ENCODE measurements around the gene CENPM. TPM values are rescaled to one million over a fixed set of nuclear protein-coding genes. Genes with fewer than 3 reads are reported as not detected.
"Not testable (repeated sequence)": the region's sequence is repeated elsewhere in the genome, so short reads cannot be mapped to it uniquely, and the experiment has no call there.

The CENPM gene
- total RNA-seq, 1 experiment from 2014 or later: 60.6 TPM

GRCh38 chr22:41949297-41949965 is 2.5 kb upstream of the CENPM start:
- DNase-seq: no peak
- Histone ChIP-seq H3K27me3 (no peaks in the 10 kb centered on the region), H3K27ac (no peak overlapping the region), H3K4me1 (no peaks in the 10 kb centered on the region), H3K36me3 (peaks cover 8% of the 10 kb centered on the region), H3K4me3 (no peak overlapping the region), H3K9me3 (replicated peaks) (no peaks in the 10 kb centered on the region)

GRCh38 chr22:41948928-41949296 is 2.0 kb upstream of the CENPM start:
- not testable (repeated sequence) for H3K4me1 ChIP-seq; DNase-seq; H3K9me3 ChIP-seq (replicated peaks); H3K27ac ChIP-seq; H3K27me3 ChIP-seq; H3K4me3 ChIP-seq
- H3K36me3 ChIP-seq: peaks cover 13% of the 10 kb centered on the region

- peaks cover 20% of the 10 kb centered on the region for H3K36me3 ChIP-seq
- H3K4me3 ChIP-seq: no peak overlapping the region
- no peaks in the 10 kb centered on the region for H3K9me3 ChIP-seq (replicated peaks)
- no peaks in the 10 kb centered on the region for H3K4me1 ChIP-seq
- no peaks in the 10 kb centered on the region for H3K27me3 ChIP-seq
- no peak overlapping the region for H3K27ac ChIP-seq
- DNase-seq: no peak
Observed at GRCh38 chr22:41948142-41948541, 1.2 kb upstream of the CENPM start.

GRCh38 chr22:41947424-41948080 is 600 bp upstream of the CENPM start:
- Histone ChIP-seq H3K9me3 (replicated peaks) (no peaks in the 10 kb centered on the region), H3K4me3 (peak overlapping the region; percentile 83), H3K36me3 (peaks cover 20% of the 10 kb centered on the region), H3K4me1 (no peaks in the 10 kb centered on the region), H3K27ac (peak overlapping the region; percentile 92), H3K27me3 (no peaks in the 10 kb centered on the region)
- DNase-seq: no peak

GRCh38 chr22:41943661-41944209 is 3.2 kb downstream of the CENPM start:
- Histone ChIP-seq H3K27ac (no peak overlapping the region), H3K27me3 (no peaks in the 10 kb centered on the region)

GRCh38 chr22:41940832-41941765 is 5.9 kb downstream of the CENPM start:
- Histone ChIP-seq H3K9me3 (replicated peaks) (no peaks in the 10 kb centered on the region), H3K4me3 (no peak overlapping the region), H3K27ac (no peak overlapping the region), H3K4me1 (no peaks in the 10 kb centered on the region), H3K36me3 (peaks cover 61% of the 10 kb centered on the region), H3K27me3 (no peaks in the 10 kb centered on the region)
- peak; percentile 69 to 84 for DNase-seq

More at GRCh38 chr22:41943661-41944209, 3.2 kb downstream of the CENPM start:
- H3K4me1 ChIP-seq: no peaks in the 10 kb centered on the region
- no peak for DNase-seq
- peaks cover 44% of the 10 kb centered on the region for H3K36me3 ChIP-seq
- no peaks in the 10 kb centered on the region for H3K9me3 ChIP-seq (replicated peaks)
- H3K4me3 ChIP-seq: no peak overlapping the region

GRCh38 chr22:41939981-41940831 is 6.7 kb downstream of the CENPM start:
- H3K36me3 ChIP-seq: peaks cover 60% of the 10 kb centered on the region
- no peak for DNase-seq
- H3K9me3 ChIP-seq (replicated peaks): no peaks in the 10 kb centered on the region
- no peak overlapping the region for H3K4me3 ChIP-seq
- no peaks in the 10 kb centered on the region for H3K27me3 ChIP-seq
- H3K27ac ChIP-seq: no peak overlapping the region
- no peaks in the 10 kb centered on the region for H3K4me1 ChIP-seq

- DNase-seq: no peak
- peaks cover 37% of the 10 kb centered on the region for H3K36me3 ChIP-seq
- no peak overlapping the region for H3K4me3 ChIP-seq
- H3K4me1 ChIP-seq: no peaks in the 10 kb centered on the region
- no peak overlapping the region for H3K27ac ChIP-seq
- no peaks in the 10 kb centered on the region for H3K27me3 ChIP-seq
- H3K9me3 ChIP-seq (replicated peaks): no peaks in the 10 kb centered on the region
Observed at GRCh38 chr22:41936894-41937169, 10.1 kb downstream of the CENPM start.

- Histone ChIP-seq H3K36me3 (peaks cover 26% of the 10 kb centered on the region), H3K4me1 (no peaks in the 10 kb centered on the region), H3K27me3 (no peaks in the 10 kb centered on the region), H3K27ac (no peak overlapping the region), H3K9me3 (replicated peaks) (no peaks in the 10 kb centered on the region), H3K4me3 (no peak overlapping the region)
- DNase-seq: no peak
Observed at GRCh38 chr22:41935509-41935908, 11.4 kb downstream of the CENPM start.

GRCh38 chr22:41935015-41935351 is 12.0 kb downstream of the CENPM start:
- Histone ChIP-seq H3K27me3 (no peaks in the 10 kb centered on the region), H3K9me3 (replicated peaks) (no peaks in the 10 kb centered on the region), H3K27ac (no peak overlapping the region), H3K4me1 (no peaks in the 10 kb centered on the region), H3K4me3 (no peak overlapping the region), H3K36me3 (peaks cover 21% of the 10 kb centered on the region)
- no peak for DNase-seq

- no peaks in the 10 kb centered on the region for H3K4me1 ChIP-seq
- no peaks in the 10 kb centered on the region for H3K9me3 ChIP-seq (replicated peaks)
- no peak overlapping the region for H3K4me3 ChIP-seq
- DNase-seq: no peak
- H3K27me3 ChIP-seq: no peaks in the 10 kb centered on the region
- H3K27ac ChIP-seq: no peak overlapping the region
- H3K36me3 ChIP-seq: peaks cover 19% of the 10 kb centered on the region; the same call in 1 of the 2 replicates
Observed at GRCh38 chr22:41934284-41935014, 12.5 kb downstream of the CENPM start.

GRCh38 chr22:41933411-41934177 is 13.4 kb downstream of the CENPM start:
- H3K9me3 ChIP-seq (replicated peaks): no peaks in the 10 kb centered on the region
- H3K36me3 ChIP-seq: peaks cover 15% of the 10 kb centered on the region; the same call in 1 of the 2 replicates
- H3K27ac ChIP-seq: no peak overlapping the region
- H3K4me1 ChIP-seq: no peaks in the 10 kb centered on the region
- no peak for DNase-seq
- no peak overlapping the region for H3K4me3 ChIP-seq
- no peaks in the 10 kb centered on the region for H3K27me3 ChIP-seq

GRCh38 chr22:41932353-41932752 is 14.6 kb downstream of the CENPM start:
- Histone ChIP-seq H3K27ac (no peak overlapping the region), H3K9me3 (replicated peaks) (no peaks in the 10 kb centered on the region), H3K27me3 (no peaks in the 10 kb centered on the region), H3K36me3 (peaks cover 9% of the 10 kb centered on the region; the same call in 1 of the 2 replicates), H3K4me1 (no peaks in the 10 kb centered on the region), H3K4me3 (no peak overlapping the region)
- no peak for DNase-seq
